ENCODE measurements around the gene CASK.

The CASK gene

GRCh38 chrX:41502004-41502403, 421.4 kb downstream of the CASK start:
- DNase-seq, result no peak

- DNase-seq, result no peak
Measured at GRCh38 chrX:41499984-41500383, 423.4 kb downstream of the CASK start.

- DNase-seq, result no peak
Measured at GRCh38 chrX:41499195-41499594, 424.2 kb downstream of the CASK start.

GRCh38 chrX:41491267-41492004, 431.9 kb downstream of the CASK start:
- DNase-seq, result no peak

- DNase-seq, result no peak
Measured at GRCh38 chrX:41490446-41490845, 432.9 kb downstream of the CASK start.

- no peak for DNase-seq
Measured at GRCh38 chrX:41482154-41482850, 441.1 kb downstream of the CASK start.

GRCh38 chrX:41481264-41482109, 441.9 kb downstream of the CASK start:
- DNase-seq, result peak; percentile 7

- DNase-seq, result no peak
Measured at GRCh38 chrX:41480508-41481260, 442.7 kb downstream of the CASK start.

- DNase-seq, result no peak
Measured at GRCh38 chrX:41478381-41478911, 444.9 kb downstream of the CASK start.

- no peak for DNase-seq
Measured at GRCh38 chrX:41475591-41476241, 447.6 kb downstream of the CASK start.

- DNase-seq, result no peak
Measured at GRCh38 chrX:41475191-41475590, 448.2 kb downstream of the CASK start.

- no peak for DNase-seq
Measured at GRCh38 chrX:41474726-41475100, 448.6 kb downstream of the CASK start.

GRCh38 chrX:41473936-41474725, 449.2 kb downstream of the CASK start:
- DNase-seq, result no peak

GRCh38 chrX:41472231-41472815, 451.0 kb downstream of the CASK start:
- DNase-seq, result no peak

- no peak for DNase-seq
Measured at GRCh38 chrX:41471786-41472185, 451.6 kb downstream of the CASK start.

GRCh38 chrX:41470706-41471105, 452.6 kb downstream of the CASK start:
- no peak for DNase-seq

- DNase-seq, result no peak
Measured at GRCh38 chrX:41468647-41469323, 454.6 kb downstream of the CASK start.
